HepG2 (cell line): ENCODE results near the gene MAN2A2. TPM values are rescaled to one million over a fixed set of nuclear protein-coding genes. Genes with fewer than 3 reads are reported as not detected.

Source experiments
- CENPT ChIP-seq: sonication (generic); formaldehyde crosslinking; IDR thresholded peaks from 2 replicates; pipeline ENCODE4 v1.8.0; 2022; ENCODE audit warnings: low read depth, mild to moderate bottlenecking, moderate library complexity, missing genetic modification reagents
- JUNB ChIP-seq: sonication (generic); formaldehyde crosslinking; IDR thresholded peaks from 2 replicates; pipeline ENCODE4 v1.8.0; 2022; ENCODE audit warnings: missing genetic modification reagents, mild to moderate bottlenecking, borderline replicate concordance
- MED1 ChIP-seq: sonication (generic); formaldehyde crosslinking; IDR thresholded peaks from 2 replicates; pipeline ENCODE4 v1.4.0; 2020; ENCODE audit warnings: missing genetic modification reagents
- NR1H2 ChIP-seq: sonication (generic); formaldehyde crosslinking; IDR thresholded peaks from 2 replicates; pipeline ENCODE4 v1.8.1; 2022; ENCODE audit warnings: low read depth, missing genetic modification reagents, borderline replicate concordance
- PHF8 ChIP-seq: sonication (generic); formaldehyde crosslinking; IDR thresholded peaks from 2 replicates; pipeline ENCODE4 v1.5.0; 2020; ENCODE audit warnings: missing genetic modification reagents
- RARA ChIP-seq: IDR thresholded peaks from 2 replicates; pipeline ENCODE4 v1.6.1; 2016; ENCODE audit warnings: missing genetic modification reagents, missing compliant biosample characterization
- SIN3A ChIP-seq: IDR thresholded peaks from 2 replicates; pipeline ENCODE4 v1.6.1; 2011; ENCODE audit warnings: low read depth, mild to moderate bottlenecking, control low read depth, low read length, borderline replicate concordance
- SUZ12 ChIP-seq: fragments of 150-350 bp; IDR thresholded peaks from 2 replicates; pipeline ENCODE4 v1.6.1; 2014; ENCODE audit warnings: low read depth, low read length
- TP53 ChIP-seq: sonication (generic); formaldehyde crosslinking; conservative IDR thresholded peaks from 2 replicates; pipeline ENCODE4 v1.4.0; 2020; ENCODE audit warnings: missing genetic modification reagents
- ZNF136 ChIP-seq: sonication (generic); formaldehyde crosslinking; IDR thresholded peaks from 2 replicates; pipeline ENCODE4 v1.8.1; 2022; ENCODE audit warnings: low read depth, mild to moderate bottlenecking, moderate library complexity, missing genetic modification reagents
- ZNF224 ChIP-seq: sonication (generic); formaldehyde crosslinking; IDR thresholded peaks from 2 replicates; pipeline ENCODE4 v1.5.0; 2020; ENCODE audit warnings: mild to moderate bottlenecking, missing genetic modification reagents
- ZNF44 ChIP-seq: sonication (generic); formaldehyde crosslinking; IDR thresholded peaks from 2 replicates; pipeline ENCODE4 v1.5.1; 2020; ENCODE audit warnings: mild to moderate bottlenecking, missing genetic modification reagents
- ZNF746 ChIP-seq: sonication (generic); formaldehyde crosslinking; IDR thresholded peaks from 2 replicates; pipeline ENCODE4 v1.8.0; 2022; ENCODE audit warnings: mild to moderate bottlenecking, missing genetic modification reagents
- polyA plus RNA-seq, 8 experiments: library from polyadenylated mRNA; depleted of rRNA in 3 of 8; stranded (reverse) in 7 of 8; unstranded in 1 of 8; fragments of >200 nt; fragmentation: Illumina TruSeq in 4 of 8; extraction: Trizol in 4 of 8; gene quantifications; 2 replicates each; pipeline versions ENCODE4 v1.2.1 to v1.2.3, GENCODE V29; 2011 to 2016; ENCODE audit warnings: low read depth in 4 of 8, missing spikeins in 1 of 8, mixed read lengths in 1 of 8; ENCODE audit not compliant: insufficient read depth in 1 of 8
- total RNA-seq, 5 experiments: library from RNA; depleted of rRNA; stranded (reverse); fragments of >200 nt; fragmentation: Illumina TruSeq; extraction: Trizol; gene quantifications; 2 replicates each; pipeline ENCODE4 v1.2.3, GENCODE V29; 2016; ENCODE audit warnings: low read depth in 1 of 5
- TF ChIP-seq, protein P1 (sequence below): IDR thresholded peaks from 2 replicates; pipeline ENCODE4 v1.6.1; 2016; ENCODE audit warnings: missing compliant biosample characterization, missing genetic modification reagents, borderline replicate concordance
- TF ChIP-seq, protein P2 (sequence below): sonication (generic); formaldehyde crosslinking; IDR thresholded peaks from 2 replicates; pipeline ENCODE4 v1.5.0; 2020; ENCODE audit warnings: mild to moderate bottlenecking, missing genetic modification reagents, moderate library complexity
- TF ChIP-seq, protein P3 (sequence below): sonication (generic); formaldehyde crosslinking; IDR thresholded peaks from 2 replicates; pipeline ENCODE4 v1.4.0; 2020; ENCODE audit warnings: mild to moderate bottlenecking, missing genetic modification reagents
- TF ChIP-seq, protein P4 (sequence below): sonication (generic); formaldehyde crosslinking; IDR thresholded peaks from 2 replicates; pipeline ENCODE4 v1.8.1; 2023; ENCODE audit warnings: missing genetic modification reagents, inconsistent platforms, borderline replicate concordance

Gene MAN2A2
- total and polyA plus RNA-seq, 2 of the 13 experiments (the other 11 are each of a cell fraction or from before 2014, with no cell fraction given) = 17.5 to 51.5 TPM

DNA sequence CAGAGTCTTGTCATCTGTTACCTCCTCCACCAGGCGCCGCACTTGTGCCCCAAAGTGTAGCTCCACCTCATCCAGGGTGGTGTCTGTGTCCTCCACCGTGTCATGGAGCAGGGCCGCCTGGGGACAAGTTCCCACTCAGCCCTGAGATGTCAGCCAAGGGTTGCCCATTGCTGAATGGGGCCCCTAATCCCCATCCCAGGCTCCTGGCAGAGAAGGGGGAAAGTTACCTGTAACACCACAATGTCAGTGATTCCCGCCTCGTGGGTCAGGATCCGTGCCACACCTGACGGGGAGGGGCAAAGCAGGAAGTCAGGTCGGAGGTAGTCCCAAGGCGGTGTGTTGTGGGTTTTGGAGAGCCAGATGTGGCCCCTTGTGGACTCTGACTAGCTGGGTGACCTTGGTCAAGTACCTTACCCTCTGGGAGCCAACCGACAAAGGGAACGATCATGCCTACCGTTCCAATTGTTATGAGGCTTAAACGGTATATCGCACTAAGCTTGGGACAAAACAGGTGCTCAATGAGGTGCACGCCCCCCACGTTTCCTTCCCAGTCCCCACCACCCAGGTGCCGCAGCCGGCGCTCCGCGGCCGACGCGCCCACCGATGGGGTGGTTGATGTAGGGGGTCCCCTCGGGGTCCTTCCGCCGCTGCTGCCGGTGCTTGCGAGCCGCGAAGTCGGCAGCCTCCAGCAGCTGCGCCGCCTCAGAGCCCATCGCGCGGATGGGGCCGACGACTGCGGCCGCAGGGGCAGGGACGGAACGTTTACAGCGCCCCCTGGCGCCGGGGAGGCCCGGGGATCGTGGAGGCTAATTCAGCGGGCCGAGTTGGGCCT is 28.9 kb downstream of the MAN2A2 start, which contains the start of gene HDDC3 (continued):
- TF ChIP-seq, protein P1, sequence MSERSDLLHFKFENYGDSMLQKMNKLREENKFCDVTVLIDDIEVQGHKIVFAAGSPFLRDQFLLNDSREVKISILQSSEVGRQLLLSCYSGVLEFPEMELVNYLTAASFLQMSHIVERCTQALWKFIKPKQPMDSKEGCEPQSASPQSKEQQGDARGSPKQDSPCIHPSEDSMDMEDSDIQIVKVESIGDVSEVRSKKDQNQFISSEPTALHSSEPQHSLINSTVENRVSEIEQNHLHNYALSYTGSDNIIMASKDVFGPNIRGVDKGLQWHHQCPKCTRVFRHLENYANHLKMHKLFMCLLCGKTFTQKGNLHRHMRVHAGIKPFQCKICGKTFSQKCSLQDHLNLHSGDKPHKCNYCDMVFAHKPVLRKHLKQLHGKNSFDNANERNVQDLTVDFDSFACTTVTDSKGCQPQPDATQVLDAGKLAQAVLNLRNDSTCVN (CRISPR knock-in tag) = no peak
- TF ChIP-seq TP53 = peak; percentile 62; the same call in 1 of the 2 replicates
- TF ChIP-seq, protein P2, sequence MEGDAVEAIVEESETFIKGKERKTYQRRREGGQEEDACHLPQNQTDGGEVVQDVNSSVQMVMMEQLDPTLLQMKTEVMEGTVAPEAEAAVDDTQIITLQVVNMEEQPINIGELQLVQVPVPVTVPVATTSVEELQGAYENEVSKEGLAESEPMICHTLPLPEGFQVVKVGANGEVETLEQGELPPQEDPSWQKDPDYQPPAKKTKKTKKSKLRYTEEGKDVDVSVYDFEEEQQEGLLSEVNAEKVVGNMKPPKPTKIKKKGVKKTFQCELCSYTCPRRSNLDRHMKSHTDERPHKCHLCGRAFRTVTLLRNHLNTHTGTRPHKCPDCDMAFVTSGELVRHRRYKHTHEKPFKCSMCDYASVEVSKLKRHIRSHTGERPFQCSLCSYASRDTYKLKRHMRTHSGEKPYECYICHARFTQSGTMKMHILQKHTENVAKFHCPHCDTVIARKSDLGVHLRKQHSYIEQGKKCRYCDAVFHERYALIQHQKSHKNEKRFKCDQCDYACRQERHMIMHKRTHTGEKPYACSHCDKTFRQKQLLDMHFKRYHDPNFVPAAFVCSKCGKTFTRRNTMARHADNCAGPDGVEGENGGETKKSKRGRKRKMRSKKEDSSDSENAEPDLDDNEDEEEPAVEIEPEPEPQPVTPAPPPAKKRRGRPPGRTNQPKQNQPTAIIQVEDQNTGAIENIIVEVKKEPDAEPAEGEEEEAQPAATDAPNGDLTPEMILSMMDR (CRISPR knock-in tag) = peak; percentile 93
- TF ChIP-seq SIN3A = peak; percentile 29; the same call in 1 of the 2 replicates
- TF ChIP-seq CENPT (CRISPR knock-in tag) = no peak
- no peak for TF ChIP-seq NR1H2 (CRISPR knock-in tag)
- no peak for TF ChIP-seq ZNF746 (CRISPR knock-in tag)
- no peak for TF ChIP-seq ZNF136 (CRISPR knock-in tag)
- peak; percentile 91 for TF ChIP-seq PHF8 (CRISPR knock-in tag)
- TF ChIP-seq, protein P3, sequence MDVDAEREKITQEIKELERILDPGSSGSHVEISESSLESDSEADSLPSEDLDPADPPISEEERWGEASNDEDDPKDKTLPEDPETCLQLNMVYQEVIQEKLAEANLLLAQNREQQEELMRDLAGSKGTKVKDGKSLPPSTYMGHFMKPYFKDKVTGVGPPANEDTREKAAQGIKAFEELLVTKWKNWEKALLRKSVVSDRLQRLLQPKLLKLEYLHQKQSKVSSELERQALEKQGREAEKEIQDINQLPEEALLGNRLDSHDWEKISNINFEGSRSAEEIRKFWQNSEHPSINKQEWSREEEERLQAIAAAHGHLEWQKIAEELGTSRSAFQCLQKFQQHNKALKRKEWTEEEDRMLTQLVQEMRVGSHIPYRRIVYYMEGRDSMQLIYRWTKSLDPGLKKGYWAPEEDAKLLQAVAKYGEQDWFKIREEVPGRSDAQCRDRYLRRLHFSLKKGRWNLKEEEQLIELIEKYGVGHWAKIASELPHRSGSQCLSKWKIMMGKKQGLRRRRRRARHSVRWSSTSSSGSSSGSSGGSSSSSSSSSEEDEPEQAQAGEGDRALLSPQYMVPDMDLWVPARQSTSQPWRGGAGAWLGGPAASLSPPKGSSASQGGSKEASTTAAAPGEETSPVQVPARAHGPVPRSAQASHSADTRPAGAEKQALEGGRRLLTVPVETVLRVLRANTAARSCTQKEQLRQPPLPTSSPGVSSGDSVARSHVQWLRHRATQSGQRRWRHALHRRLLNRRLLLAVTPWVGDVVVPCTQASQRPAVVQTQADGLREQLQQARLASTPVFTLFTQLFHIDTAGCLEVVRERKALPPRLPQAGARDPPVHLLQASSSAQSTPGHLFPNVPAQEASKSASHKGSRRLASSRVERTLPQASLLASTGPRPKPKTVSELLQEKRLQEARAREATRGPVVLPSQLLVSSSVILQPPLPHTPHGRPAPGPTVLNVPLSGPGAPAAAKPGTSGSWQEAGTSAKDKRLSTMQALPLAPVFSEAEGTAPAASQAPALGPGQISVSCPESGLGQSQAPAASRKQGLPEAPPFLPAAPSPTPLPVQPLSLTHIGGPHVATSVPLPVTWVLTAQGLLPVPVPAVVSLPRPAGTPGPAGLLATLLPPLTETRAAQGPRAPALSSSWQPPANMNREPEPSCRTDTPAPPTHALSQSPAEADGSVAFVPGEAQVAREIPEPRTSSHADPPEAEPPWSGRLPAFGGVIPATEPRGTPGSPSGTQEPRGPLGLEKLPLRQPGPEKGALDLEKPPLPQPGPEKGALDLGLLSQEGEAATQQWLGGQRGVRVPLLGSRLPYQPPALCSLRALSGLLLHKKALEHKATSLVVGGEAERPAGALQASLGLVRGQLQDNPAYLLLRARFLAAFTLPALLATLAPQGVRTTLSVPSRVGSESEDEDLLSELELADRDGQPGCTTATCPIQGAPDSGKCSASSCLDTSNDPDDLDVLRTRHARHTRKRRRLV (CRISPR knock-in tag) = peak; percentile 72; the same call in 1 of the 2 replicates
- TF ChIP-seq, protein P4, sequence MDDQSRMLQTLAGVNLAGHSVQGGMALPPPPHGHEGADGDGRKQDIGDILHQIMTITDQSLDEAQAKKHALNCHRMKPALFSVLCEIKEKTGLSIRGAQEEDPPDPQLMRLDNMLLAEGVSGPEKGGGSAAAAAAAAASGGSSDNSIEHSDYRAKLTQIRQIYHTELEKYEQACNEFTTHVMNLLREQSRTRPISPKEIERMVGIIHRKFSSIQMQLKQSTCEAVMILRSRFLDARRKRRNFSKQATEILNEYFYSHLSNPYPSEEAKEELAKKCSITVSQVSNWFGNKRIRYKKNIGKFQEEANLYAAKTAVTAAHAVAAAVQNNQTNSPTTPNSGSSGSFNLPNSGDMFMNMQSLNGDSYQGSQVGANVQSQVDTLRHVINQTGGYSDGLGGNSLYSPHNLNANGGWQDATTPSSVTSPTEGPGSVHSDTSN (CRISPR knock-in tag) = 0 out of 2 replicates have a peak, but pooled peaks have one; percentile 27
- no peak for TF ChIP-seq ZNF224 (CRISPR knock-in tag)
- TF ChIP-seq ZNF44 (CRISPR knock-in tag) = no peak
- TF ChIP-seq SUZ12 = no peak
- peak; percentile 72; the same call in 1 of the 2 replicates for TF ChIP-seq MED1 (CRISPR knock-in tag)
- TF ChIP-seq JUNB = no peak
- peak; percentile 54; the same call in 1 of the 2 replicates for TF ChIP-seq RARA (CRISPR knock-in tag)
